H9 (cell line): ENCODE results near the gene NYAP2. TPM values are rescaled to one million over a fixed set of nuclear protein-coding genes. Genes with fewer than 3 reads are reported as not detected.

Experiments used
- DNase-seq: peaks from one replicate; pipeline ENCODE4 v3.0.0-alpha.2; 2017
- H2AFZ ChIP-seq: one replicate; pipeline ENCODE4 v1.6.1; 2013; ENCODE audit warnings: mild to moderate bottlenecking, low read length, control low read depth, moderate library complexity
- H2AK5ac ChIP-seq: 2 replicates; pipeline ENCODE4 v1.6.1; 2013; ENCODE audit warnings: low read length, control low read depth, mixed read lengths; ENCODE audit not compliant: insufficient read length
- H2BK120ac ChIP-seq: one replicate; pipeline ENCODE4 v1.6.1; 2013; ENCODE audit warnings: low read depth, mild to moderate bottlenecking, low read length, control low read depth, inconsistent platforms; ENCODE audit not compliant: poor library complexity, severe bottlenecking
- H2BK12ac ChIP-seq: 2 replicates; pipeline ENCODE4 v1.6.1; 2013; ENCODE audit warnings: low read length, control low read depth, mixed read lengths, low read depth; ENCODE audit not compliant: insufficient read length
- H2BK15ac ChIP-seq: 2 replicates; pipeline ENCODE4 v1.6.1; 2013; ENCODE audit warnings: low read depth, low read length, control low read depth
- H2BK20ac ChIP-seq: one replicate; pipeline ENCODE4 v1.6.1; 2013; ENCODE audit warnings: low read depth, mild to moderate bottlenecking, low read length, control low read depth, inconsistent platforms; ENCODE audit not compliant: poor library complexity, severe bottlenecking
- H2BK5ac ChIP-seq: 2 replicates; pipeline ENCODE4 v1.6.1; 2013; ENCODE audit warnings: low read length, control low read depth, mixed read lengths; ENCODE audit not compliant: insufficient read length
- H3K14ac ChIP-seq: 2 replicates; pipeline ENCODE4 v1.6.1; 2013; ENCODE audit warnings: low read length, control low read depth; ENCODE audit not compliant: insufficient read depth
- H3K18ac ChIP-seq: 2 replicates; pipeline ENCODE4 v1.6.1; 2013; ENCODE audit warnings: low read depth, mild to moderate bottlenecking, mixed read lengths, low read length, control low read depth; ENCODE audit not compliant: insufficient read length
- H3K23ac ChIP-seq: 2 replicates; pipeline ENCODE4 v1.6.1; 2013; ENCODE audit warnings: low read length, control low read depth, mixed read lengths, low read depth; ENCODE audit not compliant: insufficient read length
- H3K23me2 ChIP-seq: 2 replicates; pipeline ENCODE4 v1.6.1; 2013; ENCODE audit warnings: low read depth, mild to moderate bottlenecking, mixed read lengths, low read length, control low read depth; ENCODE audit not compliant: insufficient read length, poor library complexity, severe bottlenecking
- H3K27ac ChIP-seq: 2 replicates; pipeline ENCODE4 v1.5.1; 2013; ENCODE audit warnings: low read length, control low read depth, mixed read lengths, low read depth; ENCODE audit not compliant: insufficient read length
- H3K27me3 ChIP-seq: 2 replicates; pipeline ENCODE4 v1.6.1; 2013; ENCODE audit warnings: low read length, control low read depth, inconsistent platforms; ENCODE audit not compliant: insufficient read depth
- H3K4ac ChIP-seq: 2 replicates; pipeline ENCODE4 v1.6.1; 2013; ENCODE audit warnings: low read depth, mild to moderate bottlenecking, control low read depth, inconsistent platforms, low read length, moderate library complexity
- H3K4me1 ChIP-seq: 2 replicates; pipeline ENCODE4 v1.6.1; 2013; ENCODE audit warnings: low read length, control low read depth, inconsistent platforms; ENCODE audit not compliant: insufficient read depth
- H3K4me2 ChIP-seq: 2 replicates; pipeline ENCODE4 v1.6.1; 2013; ENCODE audit warnings: low read length, control low read depth, mixed read lengths; ENCODE audit not compliant: insufficient read length, insufficient read depth
- H3K56ac ChIP-seq: 2 replicates; pipeline ENCODE4 v1.6.1; 2013; ENCODE audit warnings: low read depth, mild to moderate bottlenecking, mixed read lengths, low read length, control low read depth; ENCODE audit not compliant: insufficient read length
- H3K79me1 ChIP-seq: 2 replicates; pipeline ENCODE4 v1.6.1; 2013; ENCODE audit warnings: low read depth, mild to moderate bottlenecking, moderate library complexity, low read length, control low read depth, inconsistent platforms; ENCODE audit not compliant: insufficient read depth, poor library complexity, severe bottlenecking
- H3K79me2 ChIP-seq: 2 replicates; pipeline ENCODE4 v1.6.1; 2013; ENCODE audit warnings: low read length, control low read depth, inconsistent platforms; ENCODE audit not compliant: insufficient read depth
- H3K9ac ChIP-seq: 2 replicates; pipeline ENCODE4 v1.6.1; 2013; ENCODE audit warnings: low read length, control low read depth, mixed read lengths; ENCODE audit not compliant: insufficient read length; ENCODE audit errors: extremely low read depth
- H3K9me3 ChIP-seq: one replicate; pipeline ENCODE4 v1.6.1; 2013; ENCODE audit warnings: low read depth, low read length, inconsistent platforms; ENCODE audit not compliant: control insufficient read depth
- H3T11ph ChIP-seq: one replicate; pipeline ENCODE4 v1.6.1; 2013; ENCODE audit warnings: mild to moderate bottlenecking, low read length, control low read depth, inconsistent platforms
- H4K20me1 ChIP-seq: one replicate; pipeline ENCODE4 v1.6.1; 2013; ENCODE audit not compliant: control insufficient read depth, insufficient read length, insufficient read depth
- H4K5ac ChIP-seq: 2 replicates; pipeline ENCODE4 v1.6.1; 2013; ENCODE audit warnings: low read depth, mild to moderate bottlenecking, mixed read lengths, low read length, control low read depth; ENCODE audit not compliant: insufficient read length
- H4K8ac ChIP-seq: replicated peaks from 2 replicates; pipeline ENCODE4 v1.6.1; 2013; ENCODE audit warnings: low read length, control low read depth, mixed read lengths, low read depth; ENCODE audit not compliant: insufficient read length
- H4K91ac ChIP-seq: 2 replicates; pipeline ENCODE4 v1.6.1; 2013; ENCODE audit warnings: low read depth, mild to moderate bottlenecking, moderate library complexity, mixed read lengths, low read length, control low read depth; ENCODE audit not compliant: insufficient read length
- H3K27ac Mint-ChIP-seq, 3 experiments: 2 replicates in 2 of 3; 3 replicates in 1 of 3; pipeline ENCODE4 v1.8.0; 2020 to 2021; ENCODE audit warnings: mixed read lengths in 3 of 3, mild to moderate bottlenecking in 1 of 3, moderate library complexity in 1 of 3
- H3K27me3 Mint-ChIP-seq: 2 replicates; pipeline ENCODE4 v1.8.0; 2021; ENCODE audit warnings: low read depth, mild to moderate bottlenecking, moderate library complexity, mixed read lengths
- H3K36me3 Mint-ChIP-seq, 3 experiments: 2 replicates in 2 of 3; 3 replicates in 1 of 3; pipeline ENCODE4 v1.8.0; 2020 to 2021; ENCODE audit warnings: low read depth in 3 of 3, mixed read lengths in 3 of 3; ENCODE audit not compliant: insufficient read depth in 1 of 3
- H3K4me1 Mint-ChIP-seq, 2 experiments: 2 replicates each; pipeline ENCODE4 v1.8.0; 2020; ENCODE audit warnings: mixed read lengths in 2 of 2
- H3K4me3 Mint-ChIP-seq, 2 experiments: 2 replicates in 1 of 2; 3 replicates in 1 of 2; pipeline ENCODE4 v1.8.0; 2020 to 2021; ENCODE audit warnings: mild to moderate bottlenecking in 2 of 2, mixed read lengths in 2 of 2, moderate library complexity in 1 of 2
- H3K9me3 Mint-ChIP-seq, 2 experiments: 2 replicates in 1 of 2; 3 replicates in 1 of 2; pipeline ENCODE4 v1.8.0; 2020; ENCODE audit warnings: mild to moderate bottlenecking in 2 of 2, mixed read lengths in 2 of 2, moderate library complexity in 1 of 2
- WGBS: extraction: QIAGEN DNeasy Blood & Tissue Kit; methylation state at CpG from one replicate; pipeline ENCODE4 v1.1.7; 2013; ENCODE audit warnings: missing lambda C conversion rate, low lambda C conversion rate, mixed read lengths; ENCODE audit not compliant: insufficient read length; ENCODE audit errors: extremely low coverage; 5-methylcytosine and 5-hydroxymethylcytosine counted together
- total RNA-seq: library from RNA; stranded (reverse); gene quantifications from 2 replicates; pipeline ENCODE4 v1.2.1, GENCODE V29; 2021
- TF ChIP-seq, protein P1 (sequence below): fragments of 200-600 bp; sonication (generic); conservative IDR thresholded peaks from 3 replicates; pipeline ENCODE4 v1.8.0; 2021; ENCODE audit warnings: antibody characterized with exemption, mild to moderate bottlenecking

NYAP2 gene
- total RNA-seq, 1 experiment from 2014 or later = not detected

GRCh38 chr2:225353579-225354085, 45.9 kb upstream of the NYAP2 start:
- Histone ChIP-seq H2BK20ac (no peak overlapping the region), H4K8ac (no peak overlapping the region), H2AFZ (no peak overlapping the region), H3K56ac (no peak overlapping the region), H4K5ac (no peak overlapping the region), H4K91ac (no peak overlapping the region), H2BK15ac (no peak overlapping the region), H2BK12ac (no peak overlapping the region), H3K27me3 (no peaks in the 10 kb centered on the region), H3K9ac (no peak overlapping the region), H2BK120ac (no peak overlapping the region), H4K20me1 (no peaks in the 10 kb centered on the region), H3K18ac (no peak overlapping the region), H2AK5ac (no peak overlapping the region), H2BK5ac (no peak overlapping the region), H3K14ac (no peak overlapping the region), H3K23ac (no peak overlapping the region), H3K23me2 (no peaks in the 10 kb centered on the region), H3K4me2 (no peak overlapping the region), H3K4ac (no peak overlapping the region), H3K9me3 (no peaks in the 10 kb centered on the region), H3K27ac (no peak overlapping the region), H3K79me1 (no peaks in the 10 kb centered on the region), H3K4me1 (no peaks in the 10 kb centered on the region), H3T11ph (no peak overlapping the region), H3K79me2 (no peaks in the 10 kb centered on the region)
- Mint-ChIP-seq H3K27me3 (no peaks in the 10 kb centered on the region), H3K36me3 (no peaks in the 10 kb centered on the region), H3K4me1 (peaks cover 3 to 4% of the 10 kb centered on the region in 2 experiments; a peak in 3 of 4 replicates), H3K27ac (no peak overlapping the region), H3K9me3 (no peaks in the 10 kb centered on the region), H3K4me3 (no peak overlapping the region)
- TF ChIP-seq, protein P1, sequence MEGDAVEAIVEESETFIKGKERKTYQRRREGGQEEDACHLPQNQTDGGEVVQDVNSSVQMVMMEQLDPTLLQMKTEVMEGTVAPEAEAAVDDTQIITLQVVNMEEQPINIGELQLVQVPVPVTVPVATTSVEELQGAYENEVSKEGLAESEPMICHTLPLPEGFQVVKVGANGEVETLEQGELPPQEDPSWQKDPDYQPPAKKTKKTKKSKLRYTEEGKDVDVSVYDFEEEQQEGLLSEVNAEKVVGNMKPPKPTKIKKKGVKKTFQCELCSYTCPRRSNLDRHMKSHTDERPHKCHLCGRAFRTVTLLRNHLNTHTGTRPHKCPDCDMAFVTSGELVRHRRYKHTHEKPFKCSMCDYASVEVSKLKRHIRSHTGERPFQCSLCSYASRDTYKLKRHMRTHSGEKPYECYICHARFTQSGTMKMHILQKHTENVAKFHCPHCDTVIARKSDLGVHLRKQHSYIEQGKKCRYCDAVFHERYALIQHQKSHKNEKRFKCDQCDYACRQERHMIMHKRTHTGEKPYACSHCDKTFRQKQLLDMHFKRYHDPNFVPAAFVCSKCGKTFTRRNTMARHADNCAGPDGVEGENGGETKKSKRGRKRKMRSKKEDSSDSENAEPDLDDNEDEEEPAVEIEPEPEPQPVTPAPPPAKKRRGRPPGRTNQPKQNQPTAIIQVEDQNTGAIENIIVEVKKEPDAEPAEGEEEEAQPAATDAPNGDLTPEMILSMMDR = no peak
- DNase-seq = no peak
- no CpG with 5 or more reads among the region's 1 CpG for WGBS
